ENCODE results near the gene TCERG1L.

DNA sequence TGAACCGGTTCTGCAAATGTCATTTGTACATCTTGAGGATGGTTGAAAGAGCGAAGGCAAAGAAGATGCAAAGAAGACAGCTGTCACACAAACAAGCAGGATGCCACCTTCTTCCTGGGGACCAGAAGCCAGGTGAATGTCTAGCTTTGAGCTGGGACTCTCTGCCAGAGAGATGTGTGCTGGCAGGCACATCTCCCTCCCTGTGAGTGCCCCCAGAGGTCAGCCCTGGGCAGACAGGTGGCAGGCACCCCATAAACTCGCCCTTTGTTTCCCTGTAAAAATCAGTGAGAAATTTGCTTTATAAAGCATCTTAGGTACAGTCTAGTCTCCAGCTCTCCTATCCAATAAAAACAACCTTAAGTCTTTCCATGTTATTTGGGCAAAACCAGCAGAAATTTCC lies 2.6 kb upstream of the TCERG1L start:
- TF ChIP-seq EZH2 (IDR thresholded peaks at IDR 0.05; ENCODE audit: borderline replicate concordance) (no peak), EZH2phosphoT487 (IDR thresholded peaks at IDR 0.05; ENCODE audit: low read depth, severe bottlenecking, unreplicated experiment) (no peak)
- TF ChIP-seq, protein P1, sequence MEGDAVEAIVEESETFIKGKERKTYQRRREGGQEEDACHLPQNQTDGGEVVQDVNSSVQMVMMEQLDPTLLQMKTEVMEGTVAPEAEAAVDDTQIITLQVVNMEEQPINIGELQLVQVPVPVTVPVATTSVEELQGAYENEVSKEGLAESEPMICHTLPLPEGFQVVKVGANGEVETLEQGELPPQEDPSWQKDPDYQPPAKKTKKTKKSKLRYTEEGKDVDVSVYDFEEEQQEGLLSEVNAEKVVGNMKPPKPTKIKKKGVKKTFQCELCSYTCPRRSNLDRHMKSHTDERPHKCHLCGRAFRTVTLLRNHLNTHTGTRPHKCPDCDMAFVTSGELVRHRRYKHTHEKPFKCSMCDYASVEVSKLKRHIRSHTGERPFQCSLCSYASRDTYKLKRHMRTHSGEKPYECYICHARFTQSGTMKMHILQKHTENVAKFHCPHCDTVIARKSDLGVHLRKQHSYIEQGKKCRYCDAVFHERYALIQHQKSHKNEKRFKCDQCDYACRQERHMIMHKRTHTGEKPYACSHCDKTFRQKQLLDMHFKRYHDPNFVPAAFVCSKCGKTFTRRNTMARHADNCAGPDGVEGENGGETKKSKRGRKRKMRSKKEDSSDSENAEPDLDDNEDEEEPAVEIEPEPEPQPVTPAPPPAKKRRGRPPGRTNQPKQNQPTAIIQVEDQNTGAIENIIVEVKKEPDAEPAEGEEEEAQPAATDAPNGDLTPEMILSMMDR (IDR thresholded peaks at IDR 0.05; ENCODE audit: poor library complexity) = no peak
